ENCODE measurements around the gene CDC25C.
"Not testable (repeated sequence)": the region's sequence is repeated elsewhere in the genome, so short reads cannot be mapped to it uniquely, and the experiment has no call there.

Gene CDC25C

GRCh38 chr5:138344887-138345622, 13.5 kb upstream of the CDC25C start:
- FAIRE-seq: no peak

- FAIRE-seq: no peak
Observed at GRCh38 chr5:138340008-138340407, 8.4 kb upstream of the CDC25C start.

GRCh38 chr5:138339464-138339863, 7.9 kb upstream of the CDC25C start:
- no peak for FAIRE-seq

- no peak for FAIRE-seq
Observed at GRCh38 chr5:138339091-138339456, 7.5 kb upstream of the CDC25C start.

GRCh38 chr5:138338411-138339090, 6.9 kb upstream of the CDC25C start:
- FAIRE-seq: no peak

- no peak for FAIRE-seq
Observed at GRCh38 chr5:138337685-138338410, 6.2 kb upstream of the CDC25C start, which contains the start of gene FAM53C. Gene FAM53C, plus strand, starts transcription at chr5:138338266. Its CDS starts 3,070 bp downstream, at chr5:138341336.

- FAIRE-seq: no peak
Observed at GRCh38 chr5:138336952-138337684, 5.5 kb upstream of the CDC25C start.

- FAIRE-seq: no peak
Observed at GRCh38 chr5:138334867-138335447, 3.4 kb upstream of the CDC25C start.

GRCh38 chr5:138330813-138331448, 673 bp downstream of the CDC25C start:
- no peak for FAIRE-seq

GRCh38 chr5:138318211-138318610, 13.4 kb downstream of the CDC25C start:
- not testable (repeated sequence) for FAIRE-seq

- no peak for FAIRE-seq
Observed at GRCh38 chr5:138316355-138316754, 15.2 kb downstream of the CDC25C start.

GRCh38 chr5:138315751-138316278, 15.8 kb downstream of the CDC25C start:
- FAIRE-seq: no peak

GRCh38 chr5:138305797-138306196, 25.8 kb downstream of the CDC25C start:
- FAIRE-seq: no peak

GRCh38 chr5:138303372-138303771, 28.2 kb downstream of the CDC25C start:
- no peak for FAIRE-seq

- no peak for FAIRE-seq
Observed at GRCh38 chr5:138289296-138289695, 42.3 kb downstream of the CDC25C start.

GRCh38 chr5:138287246-138287645, 44.4 kb downstream of the CDC25C start:
- no peak for FAIRE-seq

GRCh38 chr5:138282920-138283742, 48.5 kb downstream of the CDC25C start:
- FAIRE-seq: no peak

- FAIRE-seq: no peak
Observed at GRCh38 chr5:138280915-138281314, 50.7 kb downstream of the CDC25C start.

GRCh38 chr5:138276402-138277054, 55.1 kb downstream of the CDC25C start:
- FAIRE-seq: no peak

GRCh38 chr5:138275895-138276294, 55.7 kb downstream of the CDC25C start:
- no peak for FAIRE-seq

Data from colon (tissue), 2 donors.